OCI-LY7 (cell line): Measurements from ENCODE around the gene H1-8.

ENCODE experiments used
- EZH2phosphoT487 ChIP-seq: fragments of 200-600 bp; sonication (generic); IDR thresholded peaks from 2 replicates; pipeline ENCODE4 v1.6.1; 2018; ENCODE audit warnings: low read depth, borderline replicate concordance, mild to moderate bottlenecking, mixed run types, antibody characterized with exemption, low read length, moderate library complexity, mixed read lengths
- TF ChIP-seq, protein P1 (sequence below): fragments of 200-600 bp; sonication (generic); conservative IDR thresholded peaks from 2 replicates; pipeline ENCODE4 v1.5.1; 2014; ENCODE audit warnings: mild to moderate bottlenecking, antibody characterized with exemption, low read length, moderate library complexity, mixed read lengths

DNA sequence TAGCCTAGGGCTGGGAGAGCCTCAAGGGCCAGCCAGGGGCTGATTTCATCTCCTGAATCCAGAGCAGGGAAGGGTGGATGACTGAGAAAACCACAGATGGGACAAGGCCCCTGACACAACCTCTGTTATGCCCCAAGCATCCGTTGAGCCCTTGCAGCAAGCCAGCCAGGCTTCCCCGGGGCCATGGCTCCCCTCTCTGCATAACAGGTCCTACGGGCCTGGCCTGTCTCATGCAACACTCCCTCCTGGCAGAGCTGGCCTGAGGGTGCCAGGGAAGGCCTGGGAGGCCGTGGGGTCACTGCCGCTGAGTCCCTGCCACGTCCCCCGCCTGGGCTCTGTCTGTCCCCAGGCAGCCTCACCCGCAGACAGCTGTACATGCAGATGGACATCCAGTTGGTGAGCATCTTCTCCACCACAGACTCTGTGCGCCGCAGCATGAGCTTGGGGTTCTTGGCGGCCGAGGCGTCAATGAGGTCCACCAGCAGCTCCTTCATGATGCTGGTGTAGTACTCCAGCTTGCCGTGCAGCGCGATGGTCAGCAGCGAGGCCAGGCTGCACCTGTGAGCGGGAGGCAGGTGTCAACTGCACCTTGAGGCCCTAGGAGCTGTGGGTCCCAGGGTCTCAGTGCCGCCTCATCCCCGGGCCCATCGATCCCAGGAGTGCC, 22.1 kb downstream of the H1-8 start:
- TF ChIP-seq, protein P1, sequence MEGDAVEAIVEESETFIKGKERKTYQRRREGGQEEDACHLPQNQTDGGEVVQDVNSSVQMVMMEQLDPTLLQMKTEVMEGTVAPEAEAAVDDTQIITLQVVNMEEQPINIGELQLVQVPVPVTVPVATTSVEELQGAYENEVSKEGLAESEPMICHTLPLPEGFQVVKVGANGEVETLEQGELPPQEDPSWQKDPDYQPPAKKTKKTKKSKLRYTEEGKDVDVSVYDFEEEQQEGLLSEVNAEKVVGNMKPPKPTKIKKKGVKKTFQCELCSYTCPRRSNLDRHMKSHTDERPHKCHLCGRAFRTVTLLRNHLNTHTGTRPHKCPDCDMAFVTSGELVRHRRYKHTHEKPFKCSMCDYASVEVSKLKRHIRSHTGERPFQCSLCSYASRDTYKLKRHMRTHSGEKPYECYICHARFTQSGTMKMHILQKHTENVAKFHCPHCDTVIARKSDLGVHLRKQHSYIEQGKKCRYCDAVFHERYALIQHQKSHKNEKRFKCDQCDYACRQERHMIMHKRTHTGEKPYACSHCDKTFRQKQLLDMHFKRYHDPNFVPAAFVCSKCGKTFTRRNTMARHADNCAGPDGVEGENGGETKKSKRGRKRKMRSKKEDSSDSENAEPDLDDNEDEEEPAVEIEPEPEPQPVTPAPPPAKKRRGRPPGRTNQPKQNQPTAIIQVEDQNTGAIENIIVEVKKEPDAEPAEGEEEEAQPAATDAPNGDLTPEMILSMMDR, result no peak
- no peak for TF ChIP-seq EZH2phosphoT487
